Aorta (tissue), 5 donors: ENCODE results near the gene ZNF761. TPM values are rescaled to one million over a fixed set of nuclear protein-coding genes. Genes with fewer than 3 reads are reported as not detected.
"Not testable (repeated sequence)": the region's sequence is repeated elsewhere in the genome, so short reads cannot be mapped to it uniquely, and the experiment has no call there.

Experiments
- ATAC-seq: fragments of 200-7000 bp; cut with Tn5 transposase; one replicate; pipeline ENCODE4 v1.9.1; 2022; ENCODE audit warnings: moderate library complexity; ENCODE audit not compliant: low FRiP score
- DNase-seq, 2 donors: peaks; one replicate each; pipeline ENCODE4 v3.0.0-alpha.2; 2020
- H3K27ac ChIP-seq, 2 donors: one replicate each; pipeline ENCODE4 v1.5.1; 2013; ENCODE audit warnings: low read length in 2 of 2, mild to moderate bottlenecking in 2 of 2, moderate library complexity in 2 of 2, control low read depth in 1 of 2, inconsistent platforms in 1 of 2, low read depth in 1 of 2
- H3K27me3 ChIP-seq, 2 donors: one replicate each; pipeline ENCODE4 v1.6.1; 2013; ENCODE audit warnings: control low read depth in 1 of 2, low read length in 1 of 2, mild to moderate bottlenecking in 1 of 2, moderate library complexity in 1 of 2; ENCODE audit not compliant: insufficient read depth in 2 of 2, control insufficient read depth in 1 of 2
- H3K36me3 ChIP-seq, 2 donors: one replicate each; pipeline ENCODE4 v1.6.1; 2013; ENCODE audit warnings: control low read depth in 1 of 2, low read length in 1 of 2, mild to moderate bottlenecking in 1 of 2; ENCODE audit not compliant: insufficient read depth in 2 of 2, control insufficient read depth in 1 of 2
- H3K4me1 ChIP-seq, 2 donors: one replicate each; pipeline ENCODE4 v1.6.1; 2013; ENCODE audit warnings: low read length in 2 of 2, control low read depth in 1 of 2, mild to moderate bottlenecking in 1 of 2, moderate library complexity in 1 of 2; ENCODE audit not compliant: insufficient read depth in 2 of 2, control insufficient read depth in 1 of 2
- H3K4me3 ChIP-seq, 2 donors: one replicate each; pipeline ENCODE4 v1.5.1; 2013; ENCODE audit warnings: low read length in 2 of 2, control low read depth in 1 of 2, mild to moderate bottlenecking in 1 of 2
- H3K9me3 ChIP-seq: one replicate; pipeline ENCODE4 v1.6.1; 2013; ENCODE audit warnings: mild to moderate bottlenecking, low read length; ENCODE audit not compliant: control insufficient read depth
- WGBS, 2 donors: extraction: QIAGEN DNeasy Blood & Tissue Kit; methylation state at CpG; one replicate each; pipeline ENCODE4 v1.1.7; 2013; 5-methylcytosine and 5-hydroxymethylcytosine counted together
- intact Hi-C, 2 donors: fragments of 100-400 bp; cut with DNase I; formaldehyde crosslinking; loops; one replicate each; pipeline versions ENCODE4 v1.14.2 to v1.15.0; 2022
- long read RNA-seq, 2 donors: library from polyadenylated mRNA; unstranded; transcript quantifications; one replicate each; pipeline ENCODE4 v2.0.0, GENCODE V29; 2020 to 2021
- polyA plus RNA-seq, 2 donors: library from polyadenylated mRNA; stranded (reverse); fragments of 200-250 nt; gene quantifications; one replicate each; pipeline ENCODE4 v1.2.3, GENCODE V29; 2013
- total RNA-seq, 2 donors: library from RNA; stranded (reverse); fragmentation: NEBNext Ultra II Directional; extraction: Animal tissue kit (Norgen Biotek cat#: 25700); gene quantifications; one replicate each; pipeline ENCODE4 v1.2.1, GENCODE V29; 2021
- donor health status: healthy with polysubstance abuse.
- donor health status: Bipolar disorder and iron deficiency.
- donor health status: DM: no; HTN: no; CAD: no.
- donor health status: DM: no; HTN: no; CAD: no.
- donor health status: DM: yes; HTN: yes; CAD: no.

The ZNF761 gene
- total RNA-seq (10 to 100 TPM in 1 of 2 donors, 1 to 10 TPM in 1; 9.5 to 10.2 TPM), polyA plus RNA-seq (1 to 10 TPM; 4.5 to 8.0 TPM)
- long read RNA-seq, donor 1, partial matches to known transcripts, result 0 of 6 reads
- long read RNA-seq, donor 1, other reads (novel, unspliced or antisense), result 6 of 6 reads
- long read RNA-seq, donor 2, partial matches to known transcripts, result 0 of 5 reads
- long read RNA-seq, donor 2, other reads (novel, unspliced or antisense), result 5 of 5 reads

GRCh38 chr19:53431399-53432087 is at the start of gene ZNF761:
TSS of gene ZNF761 (plus strand) at chr19:53431984. CDS start at chr19:53447269, 15,285 bp downstream.
- Histone ChIP-seq H3K27ac (peak within 1 kb of the TSS in 1 of 2 donors; percentile 31), H3K27me3 (no peaks in the 10 kb centered on the region), H3K4me3 (peak within 1 kb of the TSS; percentile 57 to 78), H3K36me3 (peaks cover 0 to 2% of the 10 kb centered on the region in 2 donors), H3K9me3 (peaks cover 2% of the 10 kb centered on the region), H3K4me1 (no peaks in the 10 kb centered on the region)
- intact Hi-C loops, result loop anchor here (5.0 to 10.0 kb wide), 3 partner anchors 36 to 234 kb away; partner anchors contain the start of gene ZNF813 (in 1 of the 2)
- DNase-seq (peak; percentile 96 to 99), ATAC-seq (peak; percentile 100)
- WGBS, 2 donors, result 1% methylated on average over 46 of the region's 46 CpGs

GRCh38 chr19:53388168-53388567 is 43.6 kb upstream of the ZNF761 start:
- H3K4me1 ChIP-seq, result no peaks in the 10 kb centered on the region
- H3K9me3 ChIP-seq, result peaks cover 7% of the 10 kb centered on the region
- no peak overlapping the region for H3K27ac ChIP-seq
- intact Hi-C loops, result no loop called here
- no peaks in the 10 kb centered on the region for H3K36me3 ChIP-seq
- H3K4me3 ChIP-seq, result no peak overlapping the region
- no peaks in the 10 kb centered on the region for H3K27me3 ChIP-seq
- ATAC-seq (no peak), DNase-seq (no peak)
- 16 to 42% methylated on average over 3 of the region's 3 CpGs for WGBS, 2 donors

GRCh38 chr19:53388904-53389303 is 42.9 kb upstream of the ZNF761 start:
- 91 to 92% methylated on average over 5 of the region's 5 CpGs for WGBS, 2 donors
- intact Hi-C loops, result no loop called here
- H3K4me1 ChIP-seq, result no peaks in the 10 kb centered on the region

GRCh38 chr19:53389571-53389970 is 42.2 kb upstream of the ZNF761 start:
- ATAC-seq (no peak), DNase-seq (no peak)
- WGBS, 2 donors, result 71 to 82% methylated on average over 8 of the region's 8 CpGs
- no peaks in the 10 kb centered on the region for H3K27me3 ChIP-seq
- H3K4me1 ChIP-seq, result no peaks in the 10 kb centered on the region
- intact Hi-C loops, result no loop called here
- H3K36me3 ChIP-seq, result no peaks in the 10 kb centered on the region
- H3K27ac ChIP-seq, result no peak overlapping the region
- no peak overlapping the region for H3K4me3 ChIP-seq
- peaks cover 1% of the 10 kb centered on the region for H3K9me3 ChIP-seq

More at GRCh38 chr19:53388904-53389303, 42.9 kb upstream of the ZNF761 start:
- ATAC-seq (no peak), DNase-seq (no peak)
- Histone ChIP-seq H3K27me3 (no peaks in the 10 kb centered on the region), H3K9me3 (peaks cover 3% of the 10 kb centered on the region), H3K4me3 (no peak overlapping the region), H3K27ac (no peak overlapping the region), H3K36me3 (no peaks in the 10 kb centered on the region)

- Histone ChIP-seq H3K27me3 (no peaks in the 10 kb centered on the region), H3K27ac (no peak overlapping the region), H3K4me3 (no peak overlapping the region), H3K36me3 (no peaks in the 10 kb centered on the region), H3K4me1 (no peaks in the 10 kb centered on the region), H3K9me3 (peaks cover 1% of the 10 kb centered on the region)
- DNase-seq, result no peak
- 25 to 29% methylated on average over 21 to 22 of the region's 22 CpGs for WGBS, 2 donors
- ATAC-seq, result no peak
- intact Hi-C loops, result no loop called here
These were observed 41.8 kb upstream of the ZNF761 start for GRCh38 chr19:53389978-53390377.

- intact Hi-C loops, result loop anchor here in 1 of 2 donors (2.0 kb wide), 1 partner anchor 62 kb away; the partner anchor contains the start of gene ZNF845
- 1 to 3% methylated on average over 18 of the region's 18 CpGs for WGBS, 2 donors
- H3K9me3 ChIP-seq, result peaks cover 1% of the 10 kb centered on the region
- peak overlapping the region; percentile 8 to 81 for H3K27ac ChIP-seq
- H3K4me1 ChIP-seq, result no peaks in the 10 kb centered on the region
- ATAC-seq (peak; percentile 68), DNase-seq (peak; percentile 82 to 86)
- no peaks in the 10 kb centered on the region for H3K36me3 ChIP-seq
- no peaks in the 10 kb centered on the region for H3K27me3 ChIP-seq
- peak overlapping the region; percentile 37 to 60 for H3K4me3 ChIP-seq
These were observed 37.2 kb upstream of the ZNF761 start for GRCh38 chr19:53394522-53394973.

GRCh38 chr19:53394974-53395839 is 36.6 kb upstream of the ZNF761 start, which contains the start of gene ZNF765:
TSS of gene ZNF765 (plus strand) at chr19:53395149. CDS start at chr19:53398016, 2,867 bp downstream.
- Histone ChIP-seq H3K36me3 (peaks cover 1 to 3% of the 10 kb centered on the region in 2 donors), H3K4me1 (no peaks in the 10 kb centered on the region), H3K9me3 (no peaks in the 10 kb centered on the region), H3K4me3 (peak within 1 kb of the TSS; percentile 60 to 83), H3K27ac (peak within 1 kb of the TSS; percentile 8 to 81), H3K27me3 (no peaks in the 10 kb centered on the region)
- 0% methylated on average over 57 to 58 of the region's 58 CpGs for WGBS, 2 donors
- intact Hi-C loops, result loop anchor here in 1 of 2 donors (2.0 kb wide), 1 partner anchor 62 kb away; the partner anchor contains the start of gene ZNF845
- DNase-seq (peak; percentile 96 to 99), ATAC-seq (peak; percentile 100)

GRCh38 chr19:53395840-53396524 is 35.8 kb upstream of the ZNF761 start:
- not testable (repeated sequence) for H3K36me3 ChIP-seq, H3K4me1 ChIP-seq, ATAC-seq, DNase-seq, H3K9me3 ChIP-seq, H3K27me3 ChIP-seq
- 6 to 8% methylated on average over 9 of the region's 9 CpGs for WGBS, 2 donors
- intact Hi-C loops, result loop anchor here in 1 of 2 donors (2.0 kb wide), 1 partner anchor 63 kb away; the partner anchor contains the start of gene ZNF845
- H3K4me3 ChIP-seq, result peak overlapping the region; percentile 42 to 83
- peak overlapping the region in 1 of 2 donors; percentile 55 for H3K27ac ChIP-seq
